CD14-positive monocyte (primary cell): ENCODE results near the gene SCN4A. TPM values are rescaled to one million over a fixed set of nuclear protein-coding genes. Genes with fewer than 3 reads are reported as not detected.
"Not testable (repeated sequence)": the region's sequence is repeated elsewhere in the genome, so short reads cannot be mapped to it uniquely, and the experiment has no call there.

Experiments
- DNase-seq, 3 donors: peaks; one replicate each; pipeline ENCODE4 v3.0.0-alpha.2; 2011 to 2022
- H2AFZ ChIP-seq: 2 replicates; pipeline ENCODE4 v1.6.0; 2012; ENCODE audit warnings: mild to moderate bottlenecking, low read depth, low read length, inconsistent platforms; ENCODE audit not compliant: insufficient read depth, poor library complexity, severe bottlenecking
- H3K27ac ChIP-seq, 2 donors: 1 replicate in 1 of 2; 2 replicates in 1 of 2; pipeline ENCODE4 v1.5.1; 2012 to 2013; ENCODE audit warnings: low read length in 2 of 2, control low read depth in 1 of 2, inconsistent platforms in 1 of 2, low read depth in 1 of 2, mild to moderate bottlenecking in 1 of 2
- H3K27me3 ChIP-seq, 2 donors: one replicate each; pipeline versions ENCODE4 v1.6.0 to v1.6.1; 2011 to 2013; ENCODE audit warnings: low read length in 2 of 2; ENCODE audit not compliant: control insufficient read depth in 2 of 2, insufficient read depth in 2 of 2
- H3K36me3 ChIP-seq, 2 donors: replicated peaks in 1 of 2; 1 replicate in 1 of 2; 2 replicates in 1 of 2; pipeline versions ENCODE4 v1.5.1 to v1.6.1; 2012 to 2013; ENCODE audit warnings: low read length in 2 of 2, control low read depth in 1 of 2, inconsistent platforms in 1 of 2, mild to moderate bottlenecking in 1 of 2; ENCODE audit not compliant: insufficient read depth in 2 of 2, control insufficient read depth in 1 of 2
- H3K4me1 ChIP-seq, 2 donors: 1 replicate in 1 of 2; 2 replicates in 1 of 2; pipeline versions ENCODE4 v1.5.1 to v1.6.1; 2012 to 2013; ENCODE audit warnings: low read length in 2 of 2, control low read depth in 1 of 2, inconsistent platforms in 1 of 2, mild to moderate bottlenecking in 1 of 2, moderate library complexity in 1 of 2; ENCODE audit not compliant: insufficient read depth in 2 of 2, control insufficient read depth in 1 of 2
- H3K4me2 ChIP-seq: replicated peaks from 2 replicates; pipeline ENCODE3; 2012; ENCODE audit warnings: low read length, moderate library complexity, mild to moderate bottlenecking; ENCODE audit not compliant: poor library complexity, severe bottlenecking; ENCODE audit errors: extremely low read depth
- H3K4me3 ChIP-seq, 3 experiments: fragments of 200-600 bp in 1 of 3; sonication (generic) in 1 of 3; replicated peaks in 1 of 3; 1 replicate in 2 of 3; 2 replicates in 1 of 3; pipeline ENCODE4 v1.5.1; 2011 to 2013; ENCODE audit warnings: low read length in 3 of 3, mild to moderate bottlenecking in 3 of 3, control low read depth in 2 of 3, low read depth in 2 of 3, inconsistent platforms in 1 of 3, moderate library complexity in 1 of 3
- H3K79me2 ChIP-seq: 2 replicates; pipeline ENCODE4 v1.6.0; 2012; ENCODE audit warnings: mild to moderate bottlenecking, control low read depth, inconsistent platforms, low read length, moderate library complexity; ENCODE audit not compliant: insufficient read depth
- H3K9ac ChIP-seq: 2 replicates; pipeline ENCODE4 v1.6.0; 2017; ENCODE audit warnings: low read length, mild to moderate bottlenecking; ENCODE audit not compliant: insufficient read depth, poor library complexity, severe bottlenecking
- H3K9me3 ChIP-seq, 2 donors: replicated peaks in 1 of 2; 1 replicate in 1 of 2; 2 replicates in 1 of 2; pipeline versions ENCODE4 v1.5.1 to v1.6.1; 2012 to 2013; ENCODE audit warnings: low read length in 2 of 2, control low read depth in 1 of 2; ENCODE audit not compliant: control insufficient read depth in 1 of 2, insufficient read depth in 1 of 2
- H4K20me1 ChIP-seq: 2 replicates; pipeline ENCODE4 v1.6.0; 2012; ENCODE audit warnings: mild to moderate bottlenecking, low read length, control low read depth, moderate library complexity; ENCODE audit not compliant: insufficient read depth
- H3K27ac Mint-ChIP-seq, 7 donors: one replicate each; pipeline ENCODE4 v1.8.0; 2020; ENCODE audit warnings: mild to moderate bottlenecking in 7 of 7, mixed read lengths in 7 of 7, moderate library complexity in 6 of 7, inconsistent platforms in 2 of 7
- H3K27me3 Mint-ChIP-seq, 3 donors: one replicate each; pipeline ENCODE4 v1.8.0; 2021 to 2022; ENCODE audit warnings: low read depth in 3 of 3, mild to moderate bottlenecking in 3 of 3, mixed read lengths in 3 of 3, moderate library complexity in 3 of 3, inconsistent platforms in 1 of 3
- H3K36me3 Mint-ChIP-seq, 2 donors: one replicate each; pipeline ENCODE4 v1.8.0; 2020; ENCODE audit warnings: mixed read lengths in 2 of 2, inconsistent platforms in 1 of 2, mild to moderate bottlenecking in 1 of 2
- H3K4me1 Mint-ChIP-seq: one replicate; pipeline ENCODE4 v1.8.0; 2020; ENCODE audit warnings: mild to moderate bottlenecking, mixed read lengths
- H3K4me3 Mint-ChIP-seq, 2 donors: one replicate each; pipeline ENCODE4 v1.8.0; 2020; ENCODE audit warnings: mild to moderate bottlenecking in 2 of 2, mixed read lengths in 2 of 2, moderate library complexity in 1 of 2
- H3K9me3 Mint-ChIP-seq, 7 donors: one replicate each; pipeline ENCODE4 v1.8.0; 2020 to 2022; ENCODE audit warnings: mixed read lengths in 7 of 7, mild to moderate bottlenecking in 6 of 7, moderate library complexity in 6 of 7, inconsistent platforms in 2 of 7
- CTCF ChIP-seq: fragments of 200-600 bp; IDR thresholded peaks from one replicate; pipeline ENCODE4 v1.8.0; 2022; ENCODE audit warnings: antibody characterized with exemption, mild to moderate bottlenecking
- WGBS: methylation state at CpG from one replicate; pipeline ENCODE4 v1.1.5; 2013; ENCODE audit warnings: missing lambda C conversion rate; ENCODE audit not compliant: insufficient coverage; 5-methylcytosine and 5-hydroxymethylcytosine counted together
- intact Hi-C, 2 donors: fragments of 100-400 bp; cut with micrococcal nuclease; formaldehyde crosslinking; loops; one replicate each; pipeline versions ENCODE4 v1.15.0 to v1.15.1; 2023
- polyA plus RNA-seq, 3 donors: library from polyadenylated mRNA; depleted of rRNA in 1 of 3; unstranded in 2 of 3; stranded (reverse) in 1 of 3; fragments of 300-500 nt in 2 of 3; fragments of >200 nt in 1 of 3; fragmentation: Illumina TruSeq in 2 of 3; gene quantifications; 1 replicate in 2 of 3; 2 replicates in 1 of 3; pipeline ENCODE4 v1.2.3, GENCODE V29; 2012 to 2021

Gene SCN4A
- polyA plus RNA-seq, 3 donors: not detected

GRCh38 chr17:63925615-63926014 is 47.1 kb downstream of the SCN4A start:
- no peaks in the 10 kb centered on the region for H3K9me3 ChIP-seq
- H3K4me2 ChIP-seq: no peak overlapping the region
- H3K36me3 ChIP-seq: peaks cover 0 to 8% of the 10 kb centered on the region in 2 donors
- intact Hi-C loops: loop anchor here in 1 of 2 donors (10.0 kb wide), 1 partner anchor 359 kb away; no protein-coding TSS in a partner anchor
- DNase-seq: no peak
- Mint-ChIP-seq H3K36me3 (peaks cover 4 to 5% of the 10 kb centered on the region in 2 donors), H3K4me1 (peaks cover 13% of the 10 kb centered on the region), H3K4me3 (no peak overlapping the region), H3K27ac (no peak overlapping the region), H3K9me3 (no peaks in the 10 kb centered on the region), H3K27me3 (peaks cover 3% of the 10 kb centered on the region in 3 donors)
- H2AFZ ChIP-seq: no peak overlapping the region
- no peaks in the 10 kb centered on the region for H3K27me3 ChIP-seq
- no peak for TF ChIP-seq CTCF
- 68% methylated on average over 3 of the region's 5 CpGs for WGBS
- H3K79me2 ChIP-seq: no peaks in the 10 kb centered on the region
- no peak overlapping the region for H3K9ac ChIP-seq
- H4K20me1 ChIP-seq: no peaks in the 10 kb centered on the region
- peaks cover 3 to 7% of the 10 kb centered on the region in 2 donors for H3K4me1 ChIP-seq
- H3K4me3 ChIP-seq: no peak overlapping the region
- H3K27ac ChIP-seq: no peak overlapping the region

- Mint-ChIP-seq H3K4me1 (peaks cover 15% of the 10 kb centered on the region), H3K27ac (peak overlapping the region in 2 of 7 donors; percentile 54 to 66)
Measured at GRCh38 chr17:63922402-63922801, 50.3 kb downstream of the SCN4A start.

GRCh38 chr17:63920779-63921178 is 51.9 kb downstream of the SCN4A start:
- not testable (repeated sequence) for H3K4me1 ChIP-seq, H3K4me3 ChIP-seq, DNase-seq, H3K4me2 ChIP-seq, H3K27ac ChIP-seq, H3K36me3 Mint-ChIP-seq, H3K9ac ChIP-seq, H3K27ac Mint-ChIP-seq, H3K4me3 Mint-ChIP-seq, H3K36me3 ChIP-seq, H3K79me2 ChIP-seq, H4K20me1 ChIP-seq, H3K9me3 ChIP-seq, H3K9me3 Mint-ChIP-seq, H2AFZ ChIP-seq, H3K27me3 Mint-ChIP-seq, H3K27me3 ChIP-seq
- 100% methylated on average over 3 of the region's 5 CpGs for WGBS
- intact Hi-C loops: loop anchor here in 1 of 2 donors (10.0 kb wide), 1 partner anchor 364 kb away; no protein-coding TSS in a partner anchor
- peaks cover 20% of the 10 kb centered on the region for H3K4me1 Mint-ChIP-seq

More at GRCh38 chr17:63922402-63922801, 50.3 kb downstream of the SCN4A start:
- not testable (repeated sequence) for H3K27me3 Mint-ChIP-seq, H4K20me1 ChIP-seq, H3K27me3 ChIP-seq, H3K9me3 ChIP-seq, H3K4me2 ChIP-seq, H3K27ac ChIP-seq, DNase-seq, H3K79me2 ChIP-seq, H3K9me3 Mint-ChIP-seq, H3K9ac ChIP-seq, H3K36me3 Mint-ChIP-seq, H3K36me3 ChIP-seq, H3K4me1 ChIP-seq, H3K4me3 ChIP-seq
- 21% methylated on average over 6 of the region's 9 CpGs for whole genome bisulfite sequencing
- intact Hi-C loops: loop anchor here in 1 of 2 donors (10.0 kb wide), 1 partner anchor 362 kb away; no protein-coding TSS in a partner anchor
- peak overlapping the region; percentile 41 for H2AFZ ChIP-seq
- peak overlapping the region; percentile 18 to 80 for H3K4me3 Mint-ChIP-seq

GRCh38 chr17:63920050-63920449 is 52.7 kb downstream of the SCN4A start:
- H3K27ac ChIP-seq, H3K9me3 ChIP-seq, H3K79me2 ChIP-seq, H3K27me3 Mint-ChIP-seq, DNase-seq, H3K4me3 ChIP-seq, H3K36me3 ChIP-seq, H3K9ac ChIP-seq, H3K27me3 ChIP-seq, H2AFZ ChIP-seq, H4K20me1 ChIP-seq, H3K4me1 ChIP-seq, H3K9me3 Mint-ChIP-seq, H3K4me3 Mint-ChIP-seq, H3K4me2 ChIP-seq, H3K36me3 Mint-ChIP-seq: not testable (repeated sequence)
- Mint-ChIP-seq H3K27ac (peak overlapping the region in 2 of 7 donors; percentile 4 to 12), H3K4me1 (peaks cover 24% of the 10 kb centered on the region)
- intact Hi-C loops: loop anchor here in 1 of 2 donors (10.0 kb wide), 1 partner anchor 365 kb away; no protein-coding TSS in a partner anchor
- no CpG with 5 or more reads among the region's 6 CpGs for WGBS
